Stimulated activated naive CD4-positive, alpha-beta T cell treated with Interleukin-2 at 50 U/mL for 16 hours (primary cell): ENCODE results near the gene RAB40AL.
"Not testable (repeated sequence)": the region's sequence is repeated elsewhere in the genome, so short reads cannot be mapped to it uniquely, and the experiment has no call there.

Experiments
- DNase-seq: peaks from one replicate; lab custom pipeline; 2025; lab: John Stamatoyannopoulos, UW

RAB40AL gene, protein sequence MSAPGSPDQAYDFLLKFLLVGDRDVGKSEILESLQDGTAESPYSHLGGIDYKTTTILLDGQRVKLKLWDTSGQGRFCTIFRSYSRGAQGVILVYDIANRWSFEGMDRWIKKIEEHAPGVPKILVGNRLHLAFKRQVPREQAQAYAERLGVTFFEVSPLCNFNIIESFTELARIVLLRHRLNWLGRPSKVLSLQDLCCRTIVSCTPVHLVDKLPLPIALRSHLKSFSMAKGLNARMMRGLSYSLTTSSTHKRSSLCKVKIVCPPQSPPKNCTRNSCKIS

DNA sequence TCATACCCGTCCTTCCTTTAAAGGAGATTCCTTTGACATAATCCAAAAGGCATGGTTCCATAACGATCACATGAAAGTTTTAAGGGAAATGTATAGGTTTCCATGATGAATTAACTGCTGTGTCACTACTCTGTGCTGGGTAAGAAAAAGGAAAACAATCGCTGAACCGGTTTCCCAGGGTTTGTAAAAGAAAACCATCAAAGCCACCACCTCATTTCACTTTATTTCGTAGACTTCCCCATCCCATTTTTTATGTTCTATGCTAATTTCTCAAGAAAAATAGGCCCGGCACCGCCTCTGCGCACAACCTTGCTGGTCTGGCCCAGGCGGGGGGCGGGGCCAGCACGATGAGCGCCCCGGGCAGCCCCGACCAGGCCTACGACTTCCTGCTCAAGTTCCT, at the start of gene RAB40AL:
TSS of gene RAB40AL (plus strand) at position 301 of the 400 bp plus-strand sequence. CDS start at position 348, 47 bp downstream.
- DNase-seq, result not testable (repeated sequence)

DNA sequence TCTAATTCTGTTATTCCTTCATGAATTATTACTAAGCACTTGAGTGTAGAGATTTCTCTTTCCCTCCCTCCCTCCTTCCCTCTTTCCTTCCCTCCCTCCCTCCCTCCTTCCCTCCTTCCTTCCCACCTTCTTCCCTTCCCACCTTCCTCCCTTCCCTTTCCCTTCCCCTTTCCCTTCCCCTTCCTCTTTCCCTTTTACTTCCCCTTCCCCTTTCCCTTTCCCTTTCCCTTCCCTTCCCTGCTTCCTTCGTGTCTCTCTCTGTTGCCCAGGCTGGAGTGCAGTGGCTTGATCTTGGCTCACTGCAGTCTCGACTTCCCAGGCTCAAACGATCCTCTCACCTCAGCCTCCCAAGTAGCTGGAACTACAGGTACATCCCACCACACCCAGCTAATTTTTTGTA, 49.4 kb upstream of the RAB40AL start:
- DNase-seq, result no peak

DNA sequence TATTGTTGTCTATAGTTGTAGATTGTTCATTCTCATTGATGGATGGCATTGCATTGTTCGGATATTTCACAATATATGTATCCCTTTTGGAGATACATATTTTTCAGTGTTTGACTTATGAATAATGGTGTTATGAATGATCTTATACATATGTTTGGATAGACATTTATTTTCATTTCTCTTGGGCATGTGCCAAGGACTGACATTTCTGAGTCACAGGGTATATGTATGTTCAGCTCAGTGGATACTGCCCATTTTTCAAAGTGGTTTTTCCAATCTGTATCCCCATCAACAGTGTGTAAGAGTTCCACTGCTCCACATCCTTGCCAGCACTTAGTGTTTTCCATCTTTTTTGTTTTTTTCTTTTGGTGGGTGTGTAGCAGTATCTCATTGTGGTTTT, 45.0 kb upstream of the RAB40AL start:
- no peak for DNase-seq

DNA sequence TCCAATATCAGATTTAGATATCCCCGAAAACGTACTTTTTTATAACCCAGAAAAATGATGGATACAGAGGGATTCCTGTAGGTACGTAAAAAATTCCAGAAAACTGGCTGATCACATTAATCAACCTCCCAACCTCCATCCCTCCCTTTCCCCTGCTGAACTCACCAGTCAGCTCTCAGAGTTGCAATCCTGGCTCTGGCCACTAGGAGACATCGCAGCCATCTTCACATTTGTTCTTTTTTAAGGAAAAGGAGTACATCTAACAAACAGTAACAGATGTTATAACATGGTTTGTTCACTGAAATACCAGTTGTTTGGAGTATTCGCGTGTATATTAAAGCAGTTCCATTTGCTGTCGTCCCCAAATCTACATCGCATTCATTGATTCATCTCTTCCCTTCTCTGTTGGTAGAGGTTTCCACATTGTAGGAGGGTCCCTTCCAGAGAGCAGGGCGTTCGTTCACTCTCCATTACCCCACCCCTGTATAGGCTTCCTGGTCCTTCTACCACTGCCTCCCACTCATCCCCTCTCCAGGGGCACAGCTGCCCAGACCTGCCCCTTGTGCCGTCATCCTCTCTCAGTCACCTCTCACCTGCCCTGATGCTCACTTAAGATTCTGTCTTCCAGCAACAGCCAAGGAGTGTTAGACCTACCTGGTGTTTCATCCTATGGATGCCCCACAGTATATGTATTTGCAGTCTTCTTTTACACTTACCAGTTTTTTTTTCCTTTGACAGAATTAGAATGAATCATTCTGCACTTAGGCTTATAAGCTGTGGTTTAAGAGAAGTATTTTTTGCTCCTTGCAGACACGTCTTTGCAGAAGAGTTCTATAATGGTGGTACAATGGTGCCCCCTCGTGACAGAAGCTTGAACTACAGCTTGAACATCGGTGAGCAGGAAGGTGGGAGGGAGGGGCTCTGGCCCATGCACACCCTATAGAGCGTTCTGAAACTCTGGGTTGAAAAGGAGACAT, 36.8 kb upstream of the RAB40AL start:
- peak; percentile 49 for DNase-seq

DNA sequence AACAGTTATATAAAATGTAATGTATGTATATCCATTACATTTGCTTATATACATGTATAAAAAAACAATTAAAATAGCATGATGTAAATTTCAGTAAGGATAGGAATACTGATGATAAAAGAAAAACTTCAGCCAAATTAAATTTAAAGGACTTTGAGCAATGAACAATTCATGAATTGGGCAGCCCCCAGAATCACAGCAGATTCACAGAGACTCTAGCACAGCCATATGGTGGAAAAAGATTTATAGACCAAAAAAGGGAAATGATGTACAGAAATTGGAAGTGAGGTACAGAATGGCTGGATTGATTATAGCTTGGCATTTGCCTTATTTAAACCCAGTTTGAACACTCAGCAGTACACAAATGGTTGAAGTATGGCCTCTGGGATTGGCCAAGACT, 34.7 kb upstream of the RAB40AL start:
- no peak for DNase-seq

DNA sequence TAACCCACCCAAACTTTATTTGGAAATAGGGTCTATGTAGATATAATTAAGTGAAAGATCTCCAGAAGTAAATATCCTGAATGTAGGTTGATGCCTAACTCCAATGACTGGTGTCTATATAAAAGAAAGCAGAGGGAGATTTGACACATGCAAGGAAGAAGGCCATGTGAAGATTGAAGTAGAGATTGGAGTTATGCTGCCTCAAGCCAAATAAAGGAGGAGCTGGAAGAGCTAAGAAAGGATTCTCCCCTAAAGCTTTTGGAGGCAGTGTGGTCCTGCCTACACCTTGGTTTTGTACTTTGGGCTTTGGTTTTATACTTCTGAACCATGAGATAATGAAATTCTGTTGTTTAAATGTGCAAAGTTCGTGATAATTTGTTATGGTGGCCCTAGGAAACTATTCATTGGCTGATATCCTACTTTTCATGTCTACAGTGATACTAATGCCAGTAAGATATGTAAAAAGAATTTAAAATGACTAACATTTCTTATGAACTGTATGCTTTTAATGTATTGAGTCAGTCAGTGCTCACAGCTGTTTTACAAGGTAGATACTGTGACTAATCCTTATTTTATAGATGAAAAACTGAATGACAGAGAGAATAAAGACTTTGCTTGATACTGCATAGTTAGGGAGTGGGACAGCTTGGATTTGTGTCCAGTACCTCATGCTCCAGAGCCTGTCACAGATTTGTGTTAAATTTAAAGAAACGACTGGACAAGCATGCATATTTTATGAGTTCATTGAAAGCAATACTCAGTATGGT, 5.9 kb upstream of the RAB40AL start:
- DNase-seq, result no peak

DNA sequence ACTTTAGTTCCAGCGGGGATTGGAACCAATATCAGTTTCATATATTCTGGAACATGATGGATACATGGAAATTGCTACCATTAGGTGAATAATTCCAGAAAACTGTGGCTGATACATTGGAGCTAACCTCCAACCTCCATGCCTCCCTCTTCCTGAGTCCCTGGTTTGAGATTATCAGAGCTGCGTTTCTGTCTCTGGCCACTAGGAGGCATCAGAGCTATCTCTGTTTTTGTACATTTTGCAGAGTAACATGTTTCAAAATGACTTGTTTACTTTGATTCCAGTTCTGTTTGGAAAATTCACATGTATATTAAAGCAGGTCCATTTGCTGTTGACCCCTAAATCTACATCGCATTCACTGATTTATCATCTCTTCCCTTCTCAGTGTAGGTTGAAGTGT, 2.4 kb upstream of the RAB40AL start:
- DNase-seq, result peak; percentile 1

DNA sequence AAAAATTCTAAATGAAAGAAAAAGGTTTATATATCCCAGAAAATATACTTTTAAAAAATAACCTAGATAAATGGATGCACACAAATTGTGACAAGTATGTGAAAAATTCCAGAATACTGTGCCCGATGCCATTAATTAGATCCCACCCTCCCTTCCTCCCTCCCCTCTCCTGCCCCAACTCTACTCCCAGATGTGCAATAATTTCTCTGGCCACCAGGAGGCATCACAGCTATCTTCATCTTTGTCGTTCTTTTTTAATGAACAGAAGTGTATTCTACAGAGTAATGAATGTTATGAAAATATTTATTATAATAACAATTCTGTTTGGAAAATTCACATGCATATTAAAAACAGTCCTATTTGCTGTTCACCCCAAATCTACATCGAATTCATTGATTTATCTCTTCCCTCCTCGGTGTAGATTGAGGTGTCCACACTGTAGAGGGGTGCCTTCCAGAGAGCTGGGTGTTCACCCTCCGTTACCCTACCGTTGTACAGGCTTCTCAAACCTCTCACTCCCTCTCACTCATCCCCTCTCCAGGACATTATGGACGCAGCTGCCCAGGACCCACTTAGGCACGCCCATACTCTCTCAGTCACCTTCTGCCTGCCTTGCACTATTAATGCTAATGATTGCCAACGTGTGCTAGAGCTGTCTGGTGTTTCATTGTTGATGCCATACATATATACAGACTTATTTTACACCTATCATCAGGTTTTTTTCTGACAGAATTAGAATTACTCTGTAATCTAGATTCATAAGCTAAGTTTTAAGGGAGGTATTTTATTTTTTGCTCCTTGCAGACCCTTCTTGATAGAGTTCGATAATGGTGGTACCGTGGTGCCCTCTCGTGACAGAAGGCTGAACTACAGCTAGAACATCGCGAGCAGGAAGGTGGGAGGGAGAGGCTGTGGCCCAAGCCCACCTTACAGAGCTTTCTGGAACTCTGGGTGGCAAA, 14.1 kb downstream of the RAB40AL start:
- DNase-seq, result peak; percentile 13

DNA sequence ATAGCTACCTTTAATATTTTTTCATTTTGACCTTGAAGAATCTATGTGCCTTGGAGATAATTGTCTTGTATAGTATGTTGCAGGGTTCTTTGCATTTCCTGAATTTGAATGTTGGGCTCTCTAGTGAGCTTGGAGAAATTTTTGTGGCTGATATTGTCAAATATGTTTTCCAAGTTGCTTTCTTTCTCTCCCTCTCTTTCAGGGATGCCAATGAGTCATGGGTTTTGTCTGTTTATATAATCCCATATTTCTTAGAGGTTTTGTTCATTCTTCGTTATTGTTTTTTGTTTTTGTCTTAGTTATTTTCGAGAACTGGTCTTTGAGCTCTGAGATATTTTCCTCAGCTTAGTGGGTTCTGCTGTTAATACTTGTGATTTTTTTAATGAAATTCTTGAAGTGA, 20.7 kb downstream of the RAB40AL start:
- DNase-seq, result no peak

DNA sequence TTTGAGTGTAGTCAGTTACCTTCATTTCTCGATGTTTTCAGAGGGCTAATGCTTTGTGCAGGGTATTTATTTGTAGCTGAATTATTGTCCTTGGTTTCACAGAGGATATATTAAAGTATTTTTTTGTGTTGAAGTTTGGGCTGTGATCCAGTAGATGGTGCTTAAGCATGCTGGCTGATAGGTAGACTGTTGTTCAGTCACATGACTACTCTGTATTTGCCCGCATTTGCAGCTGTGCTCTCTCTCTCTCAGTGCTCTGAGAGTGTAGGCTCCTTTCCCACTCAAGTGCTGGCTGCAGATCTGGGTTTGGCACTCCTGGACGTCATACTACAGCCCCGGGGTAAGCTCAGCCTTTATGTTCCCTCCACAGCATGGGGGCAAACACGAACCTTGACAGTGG, 21.7 kb downstream of the RAB40AL start:
- no peak for DNase-seq

DNA sequence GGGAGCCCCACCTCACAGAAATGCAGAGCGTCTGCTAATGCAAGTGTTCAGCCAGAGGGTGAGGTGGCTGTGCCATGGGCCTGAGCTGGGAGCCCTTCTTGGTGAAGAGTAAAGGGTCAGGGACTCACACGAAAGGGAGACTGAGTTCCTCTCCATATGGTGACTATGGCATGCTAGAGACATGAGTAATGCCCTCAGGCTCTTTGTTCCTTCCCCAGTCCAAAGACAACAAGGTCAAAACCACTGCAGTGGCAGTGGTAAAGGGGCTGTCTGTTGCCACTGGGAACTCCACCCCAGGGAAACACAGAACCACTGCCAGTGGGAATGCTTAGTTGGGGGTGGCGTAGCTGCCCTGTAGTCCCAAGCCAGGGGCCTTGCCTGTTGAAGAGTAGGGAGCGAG, 22.4 kb downstream of the RAB40AL start:
- no peak for DNase-seq

DNA sequence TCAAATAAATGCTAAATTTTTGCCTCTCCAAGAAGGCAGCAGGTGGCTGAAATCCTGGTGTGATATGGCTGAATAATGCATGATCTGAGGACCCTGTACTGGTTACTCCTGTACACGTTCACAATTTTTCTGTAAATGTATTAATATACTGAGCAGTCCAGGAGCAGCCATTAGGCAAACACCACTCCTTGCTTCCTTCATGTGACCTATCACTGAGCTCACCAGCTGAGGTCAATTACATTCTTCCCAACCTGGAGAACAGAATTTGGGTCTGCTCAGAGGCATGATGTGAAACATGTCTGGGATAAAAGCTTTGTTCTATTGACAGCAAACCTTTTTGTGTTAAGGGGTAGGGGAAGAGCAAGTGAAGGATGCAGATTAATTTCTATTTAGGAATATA, 26.9 kb downstream of the RAB40AL start:
- no peak for DNase-seq

DNA sequence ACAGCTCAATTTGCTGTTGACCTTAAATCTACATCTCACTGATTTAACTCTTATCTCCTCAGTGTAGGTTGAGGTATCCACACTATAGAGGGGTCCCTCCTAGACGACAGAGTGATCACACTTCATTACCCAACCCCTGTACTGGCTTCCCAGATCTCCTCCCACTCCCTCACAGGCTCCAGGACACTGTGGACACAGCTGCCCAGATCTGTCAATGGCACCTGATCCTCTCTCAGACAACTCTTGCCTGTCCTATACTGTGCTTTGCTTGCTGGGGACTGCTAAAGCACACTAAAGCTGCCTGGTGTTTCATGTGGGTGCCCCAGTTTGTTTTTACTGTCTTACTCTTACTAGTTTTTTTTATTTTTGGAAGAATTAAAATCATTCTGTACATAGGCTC, 27.9 kb downstream of the RAB40AL start:
- no peak for DNase-seq

DNA sequence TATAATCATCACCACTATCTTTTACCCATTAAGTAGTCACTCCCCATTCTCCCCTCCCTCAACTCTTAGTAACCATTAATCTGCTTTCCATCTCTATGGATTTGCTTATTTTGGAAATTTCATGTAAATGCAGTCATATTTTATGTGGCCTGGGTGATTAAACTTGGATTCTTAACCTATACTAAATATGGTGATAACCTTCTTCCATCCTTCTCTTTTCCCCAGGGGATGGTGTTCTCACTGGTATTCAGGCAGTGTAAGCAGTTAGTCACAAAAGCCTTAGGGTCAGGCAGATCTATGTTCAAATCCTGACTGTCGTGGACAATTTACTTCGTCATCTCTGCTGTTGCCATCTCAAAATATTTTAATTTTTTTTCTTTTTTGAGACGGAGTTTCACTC, 29.6 kb downstream of the RAB40AL start:
- DNase-seq, result no peak

DNA sequence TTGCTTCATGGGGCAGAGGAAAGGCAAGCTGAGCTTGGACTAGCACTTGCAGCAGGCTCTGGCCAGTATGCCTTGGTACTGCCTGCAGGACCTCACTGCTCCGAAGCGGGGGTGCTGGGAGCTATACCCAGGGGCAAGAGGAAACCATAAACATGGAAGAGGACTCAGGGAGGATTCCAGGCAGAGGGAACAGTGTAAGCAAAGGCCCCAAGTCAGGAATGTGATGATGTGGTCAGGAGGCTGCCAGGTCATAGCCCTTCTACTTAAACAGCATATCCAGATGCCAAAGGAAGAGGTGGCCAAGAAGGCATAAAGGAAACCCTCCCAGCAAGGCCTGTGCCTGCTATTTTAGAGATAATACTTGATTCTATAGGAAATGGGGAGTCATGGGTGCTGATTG, 31.1 kb downstream of the RAB40AL start:
- no peak for DNase-seq

DNA sequence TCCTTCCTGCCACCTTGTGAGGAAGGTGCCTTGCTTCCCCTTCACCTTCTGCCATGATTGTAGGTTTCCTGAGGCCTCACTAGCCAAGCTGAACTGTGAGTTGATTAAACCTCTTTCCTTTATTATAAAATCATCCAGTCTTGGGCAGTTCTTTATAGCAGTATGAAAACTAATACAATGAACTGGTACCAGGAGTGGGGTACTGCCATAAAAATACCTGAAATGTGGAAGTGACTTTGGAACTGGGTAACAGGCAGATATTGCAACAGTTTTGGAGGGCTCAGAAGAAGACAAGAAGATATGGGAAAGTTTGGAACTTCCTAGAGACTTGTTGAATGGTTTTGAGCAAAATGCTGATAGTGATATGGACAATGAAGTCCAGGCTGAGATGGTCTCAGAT, 34.5 kb downstream of the RAB40AL start:
- DNase-seq, result not testable (repeated sequence)

DNA sequence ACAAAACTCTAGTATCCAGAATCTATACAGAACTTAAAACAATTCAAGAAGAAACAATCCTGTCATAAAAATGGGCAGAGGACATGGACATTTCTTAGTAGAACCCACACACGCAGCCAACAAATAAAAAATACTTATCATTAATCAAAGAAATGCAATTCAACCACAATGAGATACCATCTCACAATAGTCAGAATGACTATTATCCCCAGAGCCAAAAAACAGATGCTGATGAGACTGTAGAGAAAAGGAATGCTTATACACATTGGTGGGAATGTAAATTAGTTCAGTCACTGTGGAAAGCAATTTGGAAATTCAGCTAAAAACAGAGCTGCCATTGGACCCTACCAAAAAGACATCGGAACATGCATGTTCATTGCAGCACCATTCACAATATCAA, 37.9 kb downstream of the RAB40AL start:
- DNase-seq, result no peak

DNA sequence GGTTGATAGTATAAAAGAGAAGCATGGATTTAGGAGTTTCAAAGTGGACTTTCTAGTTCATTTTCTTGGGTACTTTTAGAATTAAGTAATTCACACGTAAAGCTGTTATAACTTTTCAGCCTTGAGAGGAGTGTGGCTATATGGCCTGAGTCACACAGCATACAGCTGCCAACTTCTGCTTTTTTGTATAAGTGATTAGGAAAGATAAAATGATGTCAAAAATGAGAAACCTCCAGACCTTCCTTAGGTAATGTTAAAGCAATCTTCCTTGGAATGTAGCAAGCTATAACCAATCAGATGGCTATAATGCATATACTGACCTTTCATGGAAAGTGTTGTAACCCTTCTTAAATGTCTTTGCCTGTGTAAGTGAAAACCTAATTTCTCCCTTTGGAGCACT, 39.2 kb downstream of the RAB40AL start:
- no peak for DNase-seq

DNA sequence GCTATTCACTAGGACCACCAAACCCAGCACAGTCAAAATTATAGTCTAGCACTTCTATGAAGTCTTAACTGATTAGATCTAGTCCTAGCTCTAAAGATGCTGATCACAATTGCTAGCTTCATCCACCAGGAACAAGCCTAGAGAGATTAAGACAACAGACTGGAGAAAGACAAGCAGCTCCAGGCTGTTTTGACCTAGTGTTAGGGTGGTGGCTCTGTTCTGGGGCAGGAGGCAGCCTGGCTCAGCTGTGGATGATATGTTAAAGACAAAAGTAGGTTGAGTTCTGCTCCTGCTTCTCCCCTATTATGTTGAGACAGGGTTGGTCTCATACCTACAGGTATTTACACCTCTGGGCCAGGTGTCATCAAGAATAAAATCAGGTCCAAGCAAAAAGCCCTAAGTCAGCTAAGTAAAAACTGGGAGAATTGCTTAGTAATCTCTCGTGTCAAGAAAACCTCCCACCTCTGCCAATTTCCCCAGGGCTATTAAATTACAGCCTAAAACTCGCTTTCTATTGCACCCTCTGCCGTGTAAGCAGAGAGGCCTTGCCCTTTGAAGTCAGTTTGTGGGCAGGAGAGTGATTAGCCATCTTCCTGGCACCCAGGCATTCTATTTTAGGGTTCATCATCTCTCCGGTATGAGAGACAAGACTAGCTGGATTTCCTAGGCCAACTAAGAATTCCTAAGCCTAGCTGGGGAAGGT, 39.9 kb downstream of the RAB40AL start:
- DNase-seq, result no peak

DNA sequence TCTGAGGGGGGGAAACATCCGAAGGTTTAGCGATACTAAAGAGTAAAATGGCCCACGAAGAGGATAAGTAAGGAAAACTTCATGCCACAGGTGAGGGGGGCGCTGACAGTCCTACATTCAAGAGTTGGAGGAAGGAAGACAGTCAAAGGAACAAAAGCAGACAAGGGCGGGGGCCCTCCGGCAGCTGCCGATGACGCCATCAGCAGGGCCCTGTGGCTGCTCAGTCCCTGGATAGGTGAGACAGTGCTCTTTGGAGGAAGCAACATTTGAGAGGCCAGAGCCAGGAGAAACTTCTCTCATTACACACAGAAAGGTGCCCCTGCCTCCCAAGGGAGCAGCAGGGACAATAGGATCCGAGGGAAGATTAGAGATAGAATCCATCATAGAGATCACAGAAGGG, 41.5 kb downstream of the RAB40AL start:
- DNase-seq, result no peak

DNA sequence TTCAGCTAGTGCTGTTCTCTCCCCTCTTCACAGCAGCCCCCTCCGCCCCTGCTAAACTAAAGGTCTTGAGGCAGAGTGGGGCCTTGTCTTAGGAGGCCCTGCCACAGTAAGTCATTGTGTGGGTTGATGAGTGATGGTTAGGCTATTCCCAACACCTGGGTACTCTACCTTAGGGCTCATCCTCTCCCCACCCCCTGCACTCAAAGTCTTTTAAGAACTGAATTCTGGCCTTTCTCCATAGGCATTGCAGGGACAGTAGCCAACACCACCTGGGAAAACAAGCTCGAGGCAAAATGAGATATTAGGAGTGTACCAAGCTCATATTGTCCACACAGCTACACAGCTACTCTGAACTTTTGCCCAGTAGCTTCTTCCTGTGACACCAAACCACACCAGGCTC, 42.5 kb downstream of the RAB40AL start:
- DNase-seq, result no peak
